Neural cell (in vitro differentiated cells): ENCODE results near the gene STC2. TPM values are rescaled to one million over a fixed set of nuclear protein-coding genes. Genes with fewer than 3 reads are reported as not detected.

Source experiments
- H2AFZ ChIP-seq: fragments of 200-600, 300-800 bp; sonication (generic), shearing (Covaris generic); 2 replicates; pipeline ENCODE4 v1.6.0; 2014; ENCODE audit warnings: low read depth, mild to moderate bottlenecking, antibody characterized with exemption, low read length, moderate library complexity
- H3F3A ChIP-seq: fragments of 200-600 bp; shearing (Covaris generic); 2 replicates; pipeline ENCODE4 v1.6.1; 2016; ENCODE audit warnings: mild to moderate bottlenecking, moderate library complexity, mixed read lengths, antibody characterized with exemption, low read length; ENCODE audit not compliant: insufficient read depth, poor library complexity, severe bottlenecking
- H3K27ac ChIP-seq: fragments of 200-600, 300-800 bp; sonication (generic), shearing (Covaris generic); 2 replicates; pipeline ENCODE4 v1.5.1; 2014; ENCODE audit warnings: mild to moderate bottlenecking, low read length, moderate library complexity
- H3K27me3 ChIP-seq: fragments of 300-800, 200-600 bp; sonication (generic), shearing (Covaris generic); 2 replicates; pipeline ENCODE4 v1.6.0; 2014; ENCODE audit warnings: mild to moderate bottlenecking, low read depth, low read length, moderate library complexity; ENCODE audit not compliant: insufficient read depth
- H3K36me3 ChIP-seq: fragments of 300-800, 200-600 bp; sonication (generic), shearing (Covaris generic); 2 replicates; pipeline ENCODE4 v1.5.1; 2014; ENCODE audit warnings: mild to moderate bottlenecking, antibody characterized with exemption, low read length, moderate library complexity; ENCODE audit not compliant: insufficient read depth
- H3K4me2 ChIP-seq: fragments of 300-800, 200-600 bp; sonication (generic), shearing (Covaris generic); 2 replicates; pipeline ENCODE4 v1.6.0; 2014; ENCODE audit warnings: mild to moderate bottlenecking, low read length
- H3K4me3 ChIP-seq: fragments of 300-800, 200-600 bp; sonication (generic), shearing (Covaris generic); 2 replicates; pipeline ENCODE4 v1.5.1; 2014; ENCODE audit warnings: mild to moderate bottlenecking, low read length, moderate library complexity
- H3K79me2 ChIP-seq: fragments of 200-600 bp; shearing (Covaris generic); replicated peaks from 2 replicates; pipeline ENCODE4 v1.6.0; 2014; ENCODE audit warnings: mild to moderate bottlenecking, low read length, moderate library complexity; ENCODE audit not compliant: insufficient read depth
- H3K9ac ChIP-seq: fragments of 300-800, 200-600 bp; sonication (generic), shearing (Covaris generic); 2 replicates; pipeline ENCODE4 v1.6.1; 2016; ENCODE audit warnings: mild to moderate bottlenecking, low read length, mixed read lengths
- H3K9me2 ChIP-seq: fragments of 200-600 bp; shearing (Covaris generic); 2 replicates; pipeline ENCODE4 v1.6.1; 2016; ENCODE audit warnings: mild to moderate bottlenecking, low read length, mixed read lengths; ENCODE audit not compliant: insufficient read depth
- H3K9me3 ChIP-seq: fragments of 200-600, 300-800 bp; sonication (generic), shearing (Covaris generic); 2 replicates; pipeline ENCODE4 v1.6.1; 2016; ENCODE audit warnings: mild to moderate bottlenecking, mixed run types, low read length, moderate library complexity, mixed read lengths
- H4K20me1 ChIP-seq: fragments of 200-600 bp; shearing (Covaris generic); 2 replicates; pipeline ENCODE4 v1.6.1; 2016; ENCODE audit warnings: mild to moderate bottlenecking, mixed run types; ENCODE audit not compliant: insufficient read depth
- EP300 ChIP-seq: fragments of 450-650 bp; conservative IDR thresholded peaks from 2 replicates; pipeline ENCODE4 v1.6.1; 2014; ENCODE audit warnings: antibody characterized with exemption, mild to moderate bottlenecking, moderate library complexity; ENCODE audit not compliant: poor library complexity, severe bottlenecking
- EZH2 ChIP-seq: fragments of 200-600, 300-800 bp; shearing (Covaris generic), sonication (generic); IDR thresholded peaks from 2 replicates; pipeline ENCODE4 v1.6.1; 2014; ENCODE audit warnings: antibody characterized with exemption, low read length, borderline replicate concordance, mild to moderate bottlenecking; ENCODE audit not compliant: insufficient read depth, poor library complexity, severe bottlenecking
- MXI1 ChIP-seq: fragments of 450-650 bp; conservative IDR thresholded peaks from 2 replicates; pipeline ENCODE4 v1.6.1; 2014; ENCODE audit warnings: antibody characterized with exemption, mild to moderate bottlenecking; ENCODE audit not compliant: poor library complexity, severe bottlenecking
- POLR2AphosphoS5 ChIP-seq: IDR thresholded peaks from 2 replicates; pipeline ENCODE4 v1.6.1; 2012
- RAD21 ChIP-seq: fragments of 450-650 bp; conservative IDR thresholded peaks from 2 replicates; pipeline ENCODE4 v1.6.1; 2014; ENCODE audit warnings: antibody characterized with exemption, mild to moderate bottlenecking, moderate library complexity
- SMC3 ChIP-seq: fragments of 450-650 bp; conservative IDR thresholded peaks from 2 replicates; pipeline ENCODE4 v1.6.1; 2014; ENCODE audit warnings: antibody characterized with exemption, mild to moderate bottlenecking, moderate library complexity; ENCODE audit not compliant: poor library complexity
- TAF1 ChIP-seq: IDR thresholded peaks from 2 replicates; pipeline ENCODE4 v1.6.1; 2012; ENCODE audit warnings: low read depth
- polyA plus RNA-seq: library from polyadenylated mRNA; depleted of rRNA; stranded (reverse); fragments of >200 nt; gene quantifications from 2 replicates; pipeline ENCODE4 v1.2.3, GENCODE V29; 2014
- TF ChIP-seq, protein P1 (sequence below): IDR thresholded peaks from 2 replicates; pipeline ENCODE4 v1.6.1; 2012; ENCODE audit warnings: borderline replicate concordance
- TF ChIP-seq, protein P2 (sequence below): fragments of 450-650 bp; IDR thresholded peaks from 2 replicates; pipeline ENCODE4 v1.5.1; 2014; ENCODE audit warnings: antibody characterized with exemption, mild to moderate bottlenecking, moderate library complexity; ENCODE audit not compliant: poor library complexity, severe bottlenecking

The STC2 gene
- polyA plus RNA-seq, 1 donor from 2014 or later = 0.09 TPM

DNA sequence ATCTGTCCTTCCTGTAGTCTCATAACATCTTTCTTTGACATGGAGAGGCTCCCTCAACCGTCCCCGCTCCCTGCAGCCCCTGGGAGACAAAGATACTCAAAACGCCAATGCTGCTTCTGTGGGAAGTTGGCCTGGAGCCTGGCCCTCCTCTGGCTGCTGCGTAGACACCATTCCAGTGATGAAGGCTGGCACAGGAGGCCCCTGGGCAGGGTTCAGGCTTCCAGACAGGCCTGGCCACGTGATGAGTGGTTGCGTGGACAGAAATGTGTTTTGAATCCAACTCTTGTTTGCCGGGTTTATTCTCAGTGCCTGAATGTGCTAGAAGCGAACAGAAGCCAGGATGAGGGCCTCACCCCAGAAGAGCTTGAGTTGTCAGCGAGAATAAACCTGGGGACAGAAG, 50.0 kb downstream of the STC2 start:
- H3K27me3 ChIP-seq = peaks cover 14% of the 10 kb centered on the region
- TF ChIP-seq SMC3 (no peak), POLR2AphosphoS5 (no peak), EP300 (no peak), MXI1 (no peak), TAF1 (no peak), RAD21 (no peak)
- TF ChIP-seq, protein P1, sequence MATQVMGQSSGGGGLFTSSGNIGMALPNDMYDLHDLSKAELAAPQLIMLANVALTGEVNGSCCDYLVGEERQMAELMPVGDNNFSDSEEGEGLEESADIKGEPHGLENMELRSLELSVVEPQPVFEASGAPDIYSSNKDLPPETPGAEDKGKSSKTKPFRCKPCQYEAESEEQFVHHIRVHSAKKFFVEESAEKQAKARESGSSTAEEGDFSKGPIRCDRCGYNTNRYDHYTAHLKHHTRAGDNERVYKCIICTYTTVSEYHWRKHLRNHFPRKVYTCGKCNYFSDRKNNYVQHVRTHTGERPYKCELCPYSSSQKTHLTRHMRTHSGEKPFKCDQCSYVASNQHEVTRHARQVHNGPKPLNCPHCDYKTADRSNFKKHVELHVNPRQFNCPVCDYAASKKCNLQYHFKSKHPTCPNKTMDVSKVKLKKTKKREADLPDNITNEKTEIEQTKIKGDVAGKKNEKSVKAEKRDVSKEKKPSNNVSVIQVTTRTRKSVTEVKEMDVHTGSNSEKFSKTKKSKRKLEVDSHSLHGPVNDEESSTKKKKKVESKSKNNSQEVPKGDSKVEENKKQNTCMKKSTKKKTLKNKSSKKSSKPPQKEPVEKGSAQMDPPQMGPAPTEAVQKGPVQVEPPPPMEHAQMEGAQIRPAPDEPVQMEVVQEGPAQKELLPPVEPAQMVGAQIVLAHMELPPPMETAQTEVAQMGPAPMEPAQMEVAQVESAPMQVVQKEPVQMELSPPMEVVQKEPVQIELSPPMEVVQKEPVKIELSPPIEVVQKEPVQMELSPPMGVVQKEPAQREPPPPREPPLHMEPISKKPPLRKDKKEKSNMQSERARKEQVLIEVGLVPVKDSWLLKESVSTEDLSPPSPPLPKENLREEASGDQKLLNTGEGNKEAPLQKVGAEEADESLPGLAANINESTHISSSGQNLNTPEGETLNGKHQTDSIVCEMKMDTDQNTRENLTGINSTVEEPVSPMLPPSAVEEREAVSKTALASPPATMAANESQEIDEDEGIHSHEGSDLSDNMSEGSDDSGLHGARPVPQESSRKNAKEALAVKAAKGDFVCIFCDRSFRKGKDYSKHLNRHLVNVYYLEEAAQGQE = no peak
- TF ChIP-seq, protein P2, sequence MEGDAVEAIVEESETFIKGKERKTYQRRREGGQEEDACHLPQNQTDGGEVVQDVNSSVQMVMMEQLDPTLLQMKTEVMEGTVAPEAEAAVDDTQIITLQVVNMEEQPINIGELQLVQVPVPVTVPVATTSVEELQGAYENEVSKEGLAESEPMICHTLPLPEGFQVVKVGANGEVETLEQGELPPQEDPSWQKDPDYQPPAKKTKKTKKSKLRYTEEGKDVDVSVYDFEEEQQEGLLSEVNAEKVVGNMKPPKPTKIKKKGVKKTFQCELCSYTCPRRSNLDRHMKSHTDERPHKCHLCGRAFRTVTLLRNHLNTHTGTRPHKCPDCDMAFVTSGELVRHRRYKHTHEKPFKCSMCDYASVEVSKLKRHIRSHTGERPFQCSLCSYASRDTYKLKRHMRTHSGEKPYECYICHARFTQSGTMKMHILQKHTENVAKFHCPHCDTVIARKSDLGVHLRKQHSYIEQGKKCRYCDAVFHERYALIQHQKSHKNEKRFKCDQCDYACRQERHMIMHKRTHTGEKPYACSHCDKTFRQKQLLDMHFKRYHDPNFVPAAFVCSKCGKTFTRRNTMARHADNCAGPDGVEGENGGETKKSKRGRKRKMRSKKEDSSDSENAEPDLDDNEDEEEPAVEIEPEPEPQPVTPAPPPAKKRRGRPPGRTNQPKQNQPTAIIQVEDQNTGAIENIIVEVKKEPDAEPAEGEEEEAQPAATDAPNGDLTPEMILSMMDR = no peak
- no peaks in the 10 kb centered on the region for H3F3A ChIP-seq
- H4K20me1 ChIP-seq = no peaks in the 10 kb centered on the region
- H3K9ac ChIP-seq = no peak overlapping the region
- no peak overlapping the region for H2AFZ ChIP-seq
- no peaks in the 10 kb centered on the region for H3K36me3 ChIP-seq
- no peak overlapping the region for H3K27ac ChIP-seq
- no peaks in the 10 kb centered on the region for H3K9me3 ChIP-seq
- no peaks in the 10 kb centered on the region for H3K9me2 ChIP-seq
- H3K4me2 ChIP-seq = no peak overlapping the region
- H3K4me3 ChIP-seq = no peak overlapping the region
- no peaks in the 10 kb centered on the region for H3K79me2 ChIP-seq

DNA sequence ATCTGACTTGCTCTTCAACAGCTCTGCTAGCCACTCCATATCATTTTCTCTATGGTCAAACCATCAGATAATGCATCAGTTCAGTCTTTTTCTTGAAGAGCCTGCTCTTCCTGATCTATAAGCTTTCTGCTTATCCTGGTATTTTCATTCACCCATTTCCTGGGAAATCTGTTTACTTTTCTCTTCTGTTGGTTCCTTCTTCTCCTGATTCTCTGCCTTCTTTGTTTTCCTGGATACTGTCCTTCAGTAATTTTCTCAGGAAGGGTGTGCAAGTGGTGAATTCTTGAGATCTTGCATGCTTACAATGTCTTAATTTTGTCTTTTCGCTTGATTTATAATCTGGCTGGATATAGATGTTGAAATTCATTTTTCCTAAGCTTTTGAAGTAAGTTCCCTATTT, 53.4 kb downstream of the STC2 start:
- no peaks in the 10 kb centered on the region for H3K79me2 ChIP-seq
- H3K9me2 ChIP-seq = no peaks in the 10 kb centered on the region
- H3K27ac ChIP-seq = no peak overlapping the region
- no peaks in the 10 kb centered on the region for H4K20me1 ChIP-seq
- no peaks in the 10 kb centered on the region for H3K9me3 ChIP-seq
- no peaks in the 10 kb centered on the region for H3K27me3 ChIP-seq
- H3F3A ChIP-seq = no peaks in the 10 kb centered on the region
- no peak overlapping the region for H3K4me3 ChIP-seq
- no peaks in the 10 kb centered on the region for H3K36me3 ChIP-seq
- no peak overlapping the region for H3K9ac ChIP-seq
- no peak overlapping the region for H2AFZ ChIP-seq
- no peak overlapping the region for H3K4me2 ChIP-seq
- no peak for TF ChIP-seq POLR2AphosphoS5
- TF ChIP-seq, protein P2 = no peak
- TF ChIP-seq SMC3 = no peak
- TF ChIP-seq, protein P1 = no peak
- no peak for TF ChIP-seq MXI1
- TF ChIP-seq EP300 = no peak
- TF ChIP-seq RAD21 = no peak
- no peak for TF ChIP-seq EZH2
- no peak for TF ChIP-seq TAF1
